GM12878 (cell line): ENCODE data around the gene LRFN2. TPM values are rescaled to one million over a fixed set of nuclear protein-coding genes. Genes with fewer than 3 reads are reported as not detected.

Source experiments
- ATAC-seq: fragments of 200-7000 bp; cut with Tn5 transposase; 3 replicates; pipeline ENCODE4 v1.9.1; 2020; ENCODE audit warnings: mild to moderate bottlenecking, moderate library complexity
- BruUV-seq: library from RNA; stranded (reverse); fragments of 400-500 nt; replicated peaks from 2 replicates; lab custom pipeline; 2021; lab: Mats Ljungman, UMichigan
- CTCF ChIA-PET: fragments of 300-600 bp; sonication (Branson Sonifier 250); formaldehyde crosslinking; extraction: SDS; loops from one replicate; lab custom pipeline; 2021; ENCODE audit warnings: inconsistent platforms; lab: Yijun Ruan, JAX
- POLR2A ChIA-PET: fragments of 350-600 bp; formaldehyde crosslinking; extraction: SDS; loops from one replicate; lab custom pipeline; 2021; ENCODE audit warnings: inconsistent platforms; lab: Charles Lee
- RAD21 ChIA-PET: fragments of 300-600 bp; sonication (Branson Sonifier 250); formaldehyde crosslinking; loops from one replicate; lab custom pipeline; 2023; ENCODE audit warnings: antibody characterized with exemption; ENCODE audit not compliant: unreplicated experiment; lab: Charles Lee
- SMC1A ChIA-PET: fragments of 300-600 bp; sonication (Branson Sonifier 250); formaldehyde crosslinking; loops from one replicate; lab custom pipeline; 2023; ENCODE audit not compliant: unreplicated experiment, uncharacterized antibody; lab: Charles Lee
- DNase-seq: peaks from one replicate; pipeline ENCODE4 v3.0.0-alpha.2; 2011; ENCODE audit warnings: low read depth, low spot score
- FAIRE-seq: peaks from 3 replicates; lab custom pipeline; 2011; peaks lifted over from hg19 to GRCh38; lab: Jason Lieb, UNC
- H2AFZ ChIP-seq: 2 replicates; pipeline ENCODE4 v1.6.0; 2011; ENCODE audit warnings: low read depth, low read length, control low read depth; ENCODE audit not compliant: control insufficient read depth
- H3K27ac ChIP-seq: 2 replicates; pipeline ENCODE4 v1.5.1; 2011; ENCODE audit warnings: control low read depth; ENCODE audit not compliant: control insufficient read depth, insufficient read depth
- H3K27me3 ChIP-seq, 2 experiments: replicated peaks in 1 of 2; 2 replicates each; pipeline versions ENCODE4 v1.6.0 to v1.6.1; 2011; ENCODE audit warnings: low read length in 1 of 2; ENCODE audit not compliant: control insufficient read depth in 2 of 2, insufficient read depth in 2 of 2
- H3K36me3 ChIP-seq, 2 experiments: 2 replicates each; pipeline ENCODE4 v1.5.1; 2011; ENCODE audit warnings: low read length in 1 of 2; ENCODE audit not compliant: control insufficient read depth in 2 of 2, insufficient read depth in 2 of 2
- H3K4me1 ChIP-seq: 2 replicates; pipeline ENCODE4 v1.6.1; 2011; ENCODE audit warnings: mild to moderate bottlenecking, low read length, moderate library complexity, mixed read lengths; ENCODE audit not compliant: control insufficient read depth, insufficient read depth
- H3K4me2 ChIP-seq: 2 replicates; pipeline ENCODE4 v1.6.0; 2011; ENCODE audit warnings: control low read depth; ENCODE audit not compliant: control insufficient read depth, insufficient read depth
- H3K4me3 ChIP-seq: fragments of 200-600 bp; sonication (generic); 2 replicates; pipeline ENCODE4 v1.5.1; 2016
- H3K79me2 ChIP-seq: 2 replicates; pipeline ENCODE4 v1.6.0; 2011; ENCODE audit warnings: low read length; ENCODE audit not compliant: control insufficient read depth, insufficient read depth
- H3K9ac ChIP-seq: 2 replicates; pipeline ENCODE4 v1.8.0; 2011; ENCODE audit warnings: low read length, control low read depth, mixed read lengths; ENCODE audit not compliant: control insufficient read depth, insufficient read depth
- H3K9me3 ChIP-seq: replicated peaks from 3 replicates; pipeline ENCODE4 v1.5.1; 2011; ENCODE audit warnings: mild to moderate bottlenecking, low read length; ENCODE audit not compliant: control insufficient read depth, insufficient read depth
- H4K20me1 ChIP-seq: 2 replicates; pipeline ENCODE4 v1.6.0; 2011; ENCODE audit not compliant: control insufficient read depth, insufficient read depth
- ATF3 ChIP-seq: IDR thresholded peaks from 2 replicates; pipeline ENCODE4 v1.6.1; 2011; ENCODE audit warnings: low read depth, mild to moderate bottlenecking, low read length, moderate library complexity, borderline replicate concordance; ENCODE audit errors: extremely low read depth
- E4F1 ChIP-seq: fragments of 450-650 bp; IDR thresholded peaks from 2 replicates; pipeline ENCODE4 v1.6.1; 2018; ENCODE audit warnings: borderline replicate concordance, mild to moderate bottlenecking; ENCODE audit not compliant: partially characterized antibody
- EP300 ChIP-seq, 2 experiments: fragments of 150-350 bp in 1 of 2; IDR thresholded peaks; 2 replicates each; pipeline ENCODE4 v1.6.1; 2011 to 2012; ENCODE audit warnings: low read depth in 2 of 2, low read length in 2 of 2, borderline replicate concordance in 1 of 2, improper control_type of control experiment in 1 of 2, inconsistent platforms in 1 of 2; ENCODE audit not compliant: control insufficient read depth in 1 of 2
- EZH2 ChIP-seq: IDR thresholded peaks from 2 replicates; pipeline ENCODE4 v1.6.1; 2012; ENCODE audit warnings: low read depth, mild to moderate bottlenecking, control low read depth, inconsistent platforms, low read length, borderline replicate concordance; ENCODE audit not compliant: control insufficient read depth
- GABPA ChIP-seq: IDR thresholded peaks from 2 replicates; pipeline ENCODE4 v1.6.1; 2014; ENCODE audit warnings: antibody characterized with exemption, low read depth, mild to moderate bottlenecking, inconsistent platforms
- HDAC6 ChIP-seq: fragments of 200-600 bp; sonication (generic); IDR thresholded peaks from one replicate; pipeline ENCODE4 v1.8.0; 2017; ENCODE audit warnings: antibody characterized with exemption; ENCODE audit not compliant: unreplicated experiment
- IRF3 ChIP-seq: fragments of 450-650 bp; IDR thresholded peaks from 2 replicates; pipeline ENCODE4 v1.6.1; 2014; ENCODE audit warnings: mild to moderate bottlenecking
- KDM1A ChIP-seq: fragments of 200-600 bp; sonication (generic); IDR thresholded peaks from 2 replicates; pipeline ENCODE4 v1.6.1; 2016; ENCODE audit warnings: borderline replicate concordance
- POLR2AphosphoS2 ChIP-seq: IDR thresholded peaks from 2 replicates; pipeline ENCODE4 v1.6.1; 2011; ENCODE audit warnings: low read depth, mild to moderate bottlenecking, low read length, improper control_type of control experiment, moderate library complexity
- POLR2AphosphoS5 ChIP-seq: IDR thresholded peaks from 2 replicates; pipeline ENCODE4 v1.6.1; 2011; ENCODE audit warnings: mild to moderate bottlenecking, low read length, inconsistent platforms
- RAD21 ChIP-seq: IDR thresholded peaks from 2 replicates; pipeline ENCODE4 v1.6.1; 2011; ENCODE audit warnings: mild to moderate bottlenecking, low read depth, low read length, moderate library complexity; ENCODE audit not compliant: insufficient read depth
- RAD51 ChIP-seq: fragments of 450-650 bp; IDR thresholded peaks from 2 replicates; pipeline ENCODE4 v1.6.1; 2016; ENCODE audit warnings: moderate library complexity, mild to moderate bottlenecking, inconsistent platforms
- RBBP5 ChIP-seq: fragments of 200-600 bp; sonication (generic); conservative IDR thresholded peaks from 2 replicates; pipeline ENCODE4 v1.6.1; 2016
- RCOR1 ChIP-seq: conservative IDR thresholded peaks from 2 replicates; pipeline ENCODE4 v1.6.1; 2012; ENCODE audit warnings: low read depth, low read length, improper control_type of control experiment
- SUZ12 ChIP-seq: fragments of 200-600 bp; sonication (generic); IDR thresholded peaks from one replicate; pipeline ENCODE4 v1.6.1; 2018; ENCODE audit warnings: antibody characterized with exemption, mild to moderate bottlenecking; ENCODE audit not compliant: unreplicated experiment
- ZBTB11 ChIP-seq: fragments of 450-650 bp; formaldehyde crosslinking; IDR thresholded peaks from 2 replicates; pipeline ENCODE4 v1.5.0; 2022; ENCODE audit warnings: mild to moderate bottlenecking, missing genetic modification characterization
- WGBS: methylation state at CpG from one replicate; pipeline ENCODE4 v1.1.6; 2016; ENCODE audit warnings: low lambda C conversion rate; ENCODE audit not compliant: insufficient replicate concordance, insufficient coverage; ENCODE audit errors: missing lambda C conversion rate; 5-methylcytosine and 5-hydroxymethylcytosine counted together
- in situ Hi-C: fragments of 300-500 bp; cut with MboI; formaldehyde crosslinking; loops from 9 replicates; pipeline ENCODE4 v1.14.3; 2018; ENCODE audit warnings: mixed read lengths
- intact Hi-C: fragments of 100-400 bp; cut with micrococcal nuclease; formaldehyde crosslinking; loops from one replicate; pipeline ENCODE4 v1.14.2; 2022; ENCODE audit not compliant: unreplicated experiment
- polyA plus RNA-seq, 11 experiments: library from polyadenylated mRNA; depleted of rRNA in 4 of 11; unstranded in 6 of 11; stranded (reverse) in 5 of 11; fragments of >200 nt; fragmentation: Nextera tagmentation in 4 of 11; fragmentation: Illumina TruSeq in 1 of 11; extraction: Ambion mirVana in 4 of 11; extraction: Trizol in 1 of 11; gene quantifications; 1 replicate in 1 of 11; 2 replicates in 10 of 11; pipeline versions ENCODE4 v1.2.1 to v1.2.3, GENCODE V29; 2011 to 2016; ENCODE audit warnings: inconsistent platforms in 2 of 11, missing spikeins in 2 of 11, low read depth in 1 of 11
- total RNA-seq, 4 experiments: library from RNA; depleted of rRNA in 3 of 4; stranded (reverse); fragments of >200 nt in 3 of 4; fragmentation: Illumina TruSeq in 1 of 4; extraction: Trizol in 1 of 4; gene quantifications; 2 replicates each; pipeline versions ENCODE4 v1.2.1 to v1.2.3, GENCODE V29; 2013 to 2021

LRFN2 gene
- total and polyA plus RNA-seq, 10 of the 15 experiments (the other 5 are each of a cell fraction or from before 2014, with no cell fraction given) = not detected

- intact Hi-C loops = no loop called here
- CTCF ChIA-PET = no interaction called here
- Histone ChIP-seq H3K27me3 (no peaks in the 10 kb centered on the region; a peak in 2 of 4 replicates), H3K4me1 (no peaks in the 10 kb centered on the region), H3K27ac (no peak overlapping the region), H4K20me1 (no peaks in the 10 kb centered on the region), H3K4me3 (no peak overlapping the region), H3K9me3 (no peaks in the 10 kb centered on the region), H2AFZ (no peak overlapping the region), H3K79me2 (no peaks in the 10 kb centered on the region), H3K4me2 (no peak overlapping the region), H3K9ac (no peak overlapping the region), H3K36me3 (no peaks in the 10 kb centered on the region)
- BruUV-seq = no TSS peak
- POLR2A ChIA-PET = no interaction called here
- RAD21 ChIA-PET = no interaction called here
- no peak for FAIRE-seq
- in situ Hi-C loops = no loop called here
- 60% methylated on average over 3 of the region's 3 CpGs for WGBS
- ATAC-seq = no peak
- DNase-seq = no peak
- SMC1A ChIA-PET = interaction anchor here (0.9 kb wide), 1 partner anchor 9 kb away, joined by 3 read pairs; no protein-coding TSS in a partner anchor
- TF ChIP-seq POLR2AphosphoS5 (no peak), RAD21 (no peak), ZBTB11 (no peak), EZH2 (no peak), RAD51 (no peak), IRF3 (no peak), POLR2AphosphoS2 (no peak), ATF3 (no peak), E4F1 (no peak), RCOR1 (no peak), KDM1A (no peak), HDAC6 (no peak), GABPA (no peak), EP300 (IDR thresholded peaks at IDR 0.05; ENCODE audit: borderline replicate concordance in 1 of 2, control insufficient read depth in 1 of 2, low read depth in 2 of 2, low read length in 2 of 2) (no peak), SUZ12 (no peak), RBBP5 (no peak)
These were observed 50.7 kb downstream of the LRFN2 start for GRCh38 chr6:40536442-40536841.
